Colonic mucosa (tissue), 4 donors: ENCODE results near the gene MRPL20. TPM values are rescaled to one million over a fixed set of nuclear protein-coding genes. Genes with fewer than 3 reads are reported as not detected.
"Not testable (repeated sequence)": the region's sequence is repeated elsewhere in the genome, so short reads cannot be mapped to it uniquely, and the experiment has no call there.

Experiments
- DNase-seq: peaks from one replicate; pipeline ENCODE4 v3.0.0-alpha.2; 2020
- H3K27ac ChIP-seq: fragments of 200-600 bp; one replicate; pipeline ENCODE4 v1.8.0; 2021
- H3K27me3 ChIP-seq: fragments of 200-600 bp; one replicate; pipeline ENCODE4 v1.8.0; 2021
- H3K36me3 ChIP-seq: fragments of 200-600 bp; one replicate; pipeline ENCODE4 v1.8.0; 2021
- H3K4me1 ChIP-seq: fragments of 200-600 bp; one replicate; pipeline ENCODE4 v1.8.0; 2021; ENCODE audit warnings: mild to moderate bottlenecking
- H3K4me3 ChIP-seq: fragments of 200-600 bp; one replicate; pipeline ENCODE4 v1.8.0; 2021
- H3K9ac ChIP-seq, 2 donors: one replicate each; pipeline ENCODE4 v1.7.0; 2013; ENCODE audit warnings: control low read depth in 2 of 2, low read depth in 2 of 2, low read length in 2 of 2
- H3K9me3 ChIP-seq: fragments of 200-600 bp; one replicate; pipeline ENCODE4 v1.8.0; 2021
- CTCF ChIP-seq: fragments of 200-600 bp; IDR thresholded peaks from one replicate; pipeline ENCODE4 v1.8.0; 2022; ENCODE audit warnings: antibody characterized with exemption, mild to moderate bottlenecking
- intact Hi-C: fragments of 100-400 bp; cut with DNase I; formaldehyde crosslinking; loops from one replicate; pipeline ENCODE4 v1.14.1; 2022
- total RNA-seq, 2 donors: library from RNA; stranded (reverse); fragmentation: NEBNext Ultra II Directional in 1 of 2; extraction: Animal tissue kit (Norgen Biotek cat#: 25700) in 1 of 2; gene quantifications; one replicate each; pipeline ENCODE4 v1.2.1, GENCODE V29; 2021
- donor health status: healthy.
- donor health status: DM: no; HTN: no; CAD: no.
- donor health status: DM: no; HTN: no; CAD: no.

Gene MRPL20
- total RNA-seq, 2 donors from 2014 or later = 88.1 to 143 TPM

- H3K9me3 ChIP-seq = no peaks in the 10 kb centered on the region
- no peaks in the 10 kb centered on the region for H3K27me3 ChIP-seq
- DNase-seq = no peak
- intact Hi-C loops = no loop called here
- H3K36me3 ChIP-seq = peaks cover 6% of the 10 kb centered on the region
- no peak for TF ChIP-seq CTCF
- no peak overlapping the region for H3K9ac ChIP-seq
- H3K27ac ChIP-seq = no peak overlapping the region
- H3K4me1 ChIP-seq = peaks cover 19% of the 10 kb centered on the region
- H3K4me3 ChIP-seq = no peak overlapping the region
These were observed 3.4 kb downstream of the MRPL20 start for GRCh38 chr1:1403653-1404052.

DNA sequence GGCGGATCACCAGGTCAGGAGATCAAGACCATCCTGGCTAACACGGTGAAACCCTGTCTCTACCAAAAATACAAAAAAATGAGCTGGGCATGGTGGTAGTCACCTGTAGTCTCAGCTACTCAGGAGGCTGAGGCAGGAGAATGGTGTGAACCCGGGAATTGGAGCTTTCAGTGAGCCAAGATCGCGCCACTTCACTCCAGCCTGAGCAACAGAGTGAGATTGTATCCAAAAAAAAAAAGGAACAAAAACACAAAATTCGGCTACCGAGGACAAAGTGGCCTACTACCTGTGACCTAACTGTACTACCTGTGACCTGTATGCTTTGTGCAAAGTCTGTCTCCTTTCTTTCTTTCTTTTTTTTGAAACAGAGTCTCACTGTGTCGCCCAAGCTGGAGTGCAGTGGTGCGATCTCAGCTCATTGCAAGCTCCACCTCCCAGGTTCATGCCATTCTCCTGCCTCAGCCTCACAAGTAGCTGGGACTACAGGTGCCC, 4.1 kb downstream of the MRPL20 start:
- H3K27me3 ChIP-seq, H3K27ac ChIP-seq, intact Hi-C loops, H3K9me3 ChIP-seq, DNase-seq, H3K36me3 ChIP-seq, H3K9ac ChIP-seq, H3K4me3 ChIP-seq: not testable (repeated sequence)
- peaks cover 19% of the 10 kb centered on the region for H3K4me1 ChIP-seq

DNA sequence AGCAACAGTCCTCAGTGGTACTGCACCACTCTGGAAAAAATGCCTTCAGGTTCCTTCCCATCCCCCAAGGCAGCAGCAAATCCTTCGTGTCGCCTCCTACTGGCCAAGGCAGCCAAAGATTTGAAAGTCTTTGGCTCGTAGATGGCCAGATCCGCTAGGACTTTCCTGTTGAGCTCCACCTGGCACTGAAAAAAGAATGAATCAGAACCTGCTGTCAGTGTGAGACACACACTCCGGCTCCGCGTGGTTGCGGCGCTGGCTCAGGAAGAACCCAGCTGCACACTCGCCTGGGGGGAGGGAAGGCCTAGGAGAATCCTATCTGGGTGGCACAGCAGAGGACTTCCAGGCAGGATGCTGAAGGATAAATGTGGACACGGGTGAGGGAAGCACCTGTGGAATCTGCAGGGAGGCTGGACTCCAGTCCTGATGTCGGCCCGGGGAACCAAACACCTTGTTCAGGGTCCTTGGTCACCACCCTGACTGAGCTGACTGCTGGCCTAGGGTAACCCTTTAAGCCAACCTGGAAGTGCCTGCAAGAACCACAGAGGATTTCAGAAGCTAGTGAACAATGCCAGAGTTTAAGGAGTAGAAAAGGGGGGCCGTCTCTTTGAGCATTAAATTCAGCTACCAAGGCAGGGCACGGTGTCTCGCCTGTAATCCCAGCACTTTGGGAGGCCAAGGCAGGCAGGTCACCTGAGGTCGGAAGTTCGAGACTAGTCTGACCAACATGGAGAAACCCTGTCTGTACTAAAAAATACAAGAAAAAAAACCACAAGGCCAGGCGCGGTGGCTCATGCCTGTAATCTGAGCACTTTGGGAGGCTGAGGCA, 4.8 kb downstream of the MRPL20 start:
- Histone ChIP-seq H3K36me3 (peaks cover 13% of the 10 kb centered on the region), H3K4me3 (no peak overlapping the region), H3K9me3 (no peaks in the 10 kb centered on the region), H3K4me1 (peaks cover 22% of the 10 kb centered on the region), H3K9ac (no peak overlapping the region), H3K27ac (no peak overlapping the region), H3K27me3 (no peaks in the 10 kb centered on the region)
- peak; percentile 27 for TF ChIP-seq CTCF
- intact Hi-C loops = no loop called here
- DNase-seq = peak; percentile 45

DNA sequence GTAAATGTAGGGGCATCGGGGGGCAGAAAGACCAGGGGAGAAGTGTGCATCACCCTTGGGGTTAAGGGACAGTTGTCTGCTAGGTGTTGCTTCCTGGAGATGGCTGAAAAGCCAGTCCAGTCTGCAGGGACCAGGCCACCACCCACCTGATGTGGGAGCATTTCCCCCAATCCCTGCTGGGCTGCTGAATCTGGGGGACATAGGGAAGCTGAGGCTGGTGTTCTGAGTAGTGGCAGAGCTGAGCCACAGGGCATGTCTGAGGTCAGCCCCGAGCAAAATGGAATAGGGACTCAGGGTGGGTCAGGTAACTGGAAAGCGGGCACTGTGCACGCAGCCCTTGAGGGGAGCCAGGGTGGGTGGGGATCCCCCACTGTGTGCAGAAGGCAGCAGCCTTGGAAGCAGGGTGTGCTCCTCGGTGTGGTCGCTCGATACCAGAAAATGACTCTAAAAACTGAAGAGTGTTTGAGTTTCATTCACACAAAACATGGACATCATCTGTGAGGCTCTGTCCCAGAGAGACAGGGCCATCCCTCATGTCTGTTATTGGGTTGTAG, 5.6 kb downstream of the MRPL20 start:
- Histone ChIP-seq H3K4me1 (peaks cover 22% of the 10 kb centered on the region), H3K36me3 (peaks cover 13% of the 10 kb centered on the region), H3K4me3 (no peak overlapping the region), H3K9me3 (no peaks in the 10 kb centered on the region), H3K27ac (no peak overlapping the region), H3K27me3 (no peaks in the 10 kb centered on the region), H3K9ac (no peak overlapping the region)
- DNase-seq = no peak
- intact Hi-C loops = no loop called here
- no peak for TF ChIP-seq CTCF

GRCh38 chr1:1400576-1401456, 6.3 kb downstream of the MRPL20 start:
- Histone ChIP-seq H3K4me1 (peaks cover 16% of the 10 kb centered on the region), H3K4me3 (peak overlapping the region; percentile 98), H3K9ac (peak overlapping the region in 1 of 2 donors; percentile 91), H3K27me3 (no peaks in the 10 kb centered on the region), H3K9me3 (no peaks in the 10 kb centered on the region), H3K27ac (no peak overlapping the region), H3K36me3 (peaks cover 13% of the 10 kb centered on the region)
- no peak for TF ChIP-seq CTCF
- DNase-seq = no peak
- intact Hi-C loops = no loop called here
